GM19467 (cell line): ENCODE measurements around the gene TM9SF3.

Experiments
- ATAC-seq: cut with Tn5 transposase; IDR thresholded peaks from one replicate; pipeline ENCODE4 v1.9.1; 2021; ENCODE audit warnings: mild to moderate bottlenecking, moderate library complexity; ENCODE audit not compliant: unreplicated experiment

Gene TM9SF3

GRCh38 chr10:96586419-96587263 lies at the start of gene TM9SF3:
TM9SF3 (minus strand) TSS chr10:96587012; CDS start chr10:96586835, 177 bp downstream.
- ATAC-seq = peak; percentile 60

DNA sequence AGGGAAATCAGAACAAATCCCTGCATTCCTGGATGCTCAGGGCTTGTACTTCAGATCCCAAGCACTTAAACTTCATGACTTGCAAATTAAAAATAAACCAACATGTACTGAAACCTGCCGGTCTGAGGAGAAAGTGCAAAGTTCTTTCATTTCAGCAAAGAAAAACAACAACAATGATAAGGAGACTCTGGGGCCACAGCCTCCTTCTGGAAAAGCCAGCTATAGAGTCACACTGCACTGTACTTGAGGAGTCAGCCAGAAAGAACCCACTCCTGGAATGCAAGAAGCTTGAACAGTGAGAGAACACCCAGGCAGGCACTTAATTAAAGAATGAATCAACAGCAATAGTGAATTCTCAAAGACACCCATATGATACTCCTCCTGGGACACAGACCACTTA lies 49.7 kb upstream of the TM9SF3 start:
- no peak for ATAC-seq

DNA sequence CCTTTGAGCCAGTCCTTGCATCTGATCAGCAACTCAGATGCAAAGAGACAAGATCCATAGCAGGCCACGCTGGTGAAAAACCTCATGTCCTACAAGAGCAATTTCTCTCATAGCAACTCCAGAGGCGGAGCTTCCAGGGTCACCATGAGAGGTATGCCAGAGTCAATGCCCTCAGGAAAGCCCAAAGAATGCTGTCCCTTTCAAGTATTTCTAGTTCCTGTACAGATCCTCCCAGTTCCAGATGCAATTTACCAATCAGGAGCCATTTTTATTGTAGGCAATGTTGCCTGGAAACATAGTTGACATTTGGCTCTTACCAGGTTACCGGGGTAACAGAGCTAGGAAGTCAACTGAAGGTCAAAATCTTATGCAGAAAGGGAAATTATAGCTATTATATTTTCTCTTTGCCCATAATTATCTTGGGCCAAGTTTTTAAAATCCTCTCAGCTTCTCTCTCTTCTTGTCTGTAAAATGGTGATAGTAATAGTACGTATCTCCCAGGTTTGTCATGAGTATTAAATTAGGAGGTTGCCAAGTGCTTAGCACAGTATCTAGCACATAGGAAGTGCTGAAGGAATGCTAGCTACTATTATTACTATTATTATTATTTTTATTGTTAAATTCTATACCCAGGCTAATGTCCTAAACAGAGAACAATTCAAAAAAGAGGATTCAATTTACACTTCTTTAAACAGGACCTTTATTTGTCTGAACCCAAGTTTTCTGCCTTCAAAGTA lies 46.3 kb upstream of the TM9SF3 start:
- no peak for ATAC-seq

GRCh38 chr10:96627292-96627691 lies 40.5 kb upstream of the TM9SF3 start:
- no peak for ATAC-seq

GRCh38 chr10:96626795-96627194 lies 40.0 kb upstream of the TM9SF3 start:
- ATAC-seq = no peak

DNA sequence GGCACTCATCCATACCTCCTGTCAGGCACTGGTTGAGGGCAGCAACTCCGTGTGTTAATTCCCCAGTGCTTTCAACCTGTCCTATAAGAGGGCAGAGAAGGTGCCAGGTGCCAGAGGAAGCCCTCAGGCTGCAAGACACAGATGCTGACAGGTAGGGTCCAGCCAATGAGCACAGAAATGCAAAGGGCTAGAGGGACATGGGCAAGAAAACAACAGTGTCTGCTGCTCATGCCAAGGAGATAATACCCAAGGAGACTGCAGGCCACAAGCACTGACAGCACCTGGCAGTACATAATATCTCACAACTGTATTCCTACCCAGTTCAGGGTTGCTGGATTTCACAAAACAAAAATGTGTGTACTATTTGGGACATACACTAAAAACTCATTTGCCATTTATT lies 38.4 kb upstream of the TM9SF3 start:
- no peak for ATAC-seq

- no peak for ATAC-seq
Measured at GRCh38 chr10:96622013-96622787, 35.4 kb upstream of the TM9SF3 start.

DNA sequence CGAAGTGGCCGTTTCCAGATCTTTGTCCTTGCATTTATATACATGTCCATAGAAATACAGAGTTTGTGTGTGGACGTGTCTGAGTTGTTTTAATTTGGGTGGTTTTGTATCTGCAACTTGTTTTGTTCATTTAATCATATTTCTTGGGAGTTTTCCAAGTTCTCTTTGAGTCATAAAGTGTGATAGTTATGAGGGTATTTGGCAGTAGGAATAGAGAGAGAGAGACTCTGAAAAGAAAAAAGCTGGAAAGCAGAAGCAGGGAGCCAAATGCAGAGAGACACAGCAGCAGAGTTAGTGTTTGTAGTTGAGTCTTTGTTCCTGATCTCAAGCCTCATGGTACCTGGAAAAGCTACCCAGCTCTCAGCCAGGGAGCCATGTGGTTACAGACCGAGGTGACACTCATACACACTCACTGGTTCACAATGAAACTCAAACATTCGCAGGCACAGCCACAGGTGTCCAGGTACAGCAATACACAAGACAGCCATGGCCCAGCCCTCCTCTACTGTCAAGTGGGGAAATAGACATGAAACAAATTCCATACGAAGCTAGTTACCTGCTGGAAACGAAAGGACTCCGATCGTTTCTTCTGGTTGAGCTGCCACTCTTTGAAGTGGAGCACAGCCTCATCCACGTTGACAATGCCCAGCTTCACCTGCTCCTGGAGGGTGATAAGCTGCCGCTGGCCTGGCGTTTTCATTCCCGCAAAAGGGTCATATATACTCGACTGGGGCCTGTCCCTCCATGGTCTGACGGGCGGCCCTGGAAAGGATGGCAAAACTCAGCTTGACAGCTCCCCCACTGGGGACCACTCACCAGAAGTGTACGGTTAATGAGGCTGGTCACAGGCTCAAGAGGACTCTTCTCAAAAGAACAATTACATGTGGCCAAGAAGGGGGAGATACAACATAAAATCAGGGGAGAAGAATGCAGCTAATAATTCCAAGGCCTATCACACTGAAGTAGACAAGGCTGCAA lies 33.3 kb upstream of the TM9SF3 start:
- no peak for ATAC-seq

GRCh38 chr10:96619120-96619519 lies 32.3 kb upstream of the TM9SF3 start:
- ATAC-seq = no peak

DNA sequence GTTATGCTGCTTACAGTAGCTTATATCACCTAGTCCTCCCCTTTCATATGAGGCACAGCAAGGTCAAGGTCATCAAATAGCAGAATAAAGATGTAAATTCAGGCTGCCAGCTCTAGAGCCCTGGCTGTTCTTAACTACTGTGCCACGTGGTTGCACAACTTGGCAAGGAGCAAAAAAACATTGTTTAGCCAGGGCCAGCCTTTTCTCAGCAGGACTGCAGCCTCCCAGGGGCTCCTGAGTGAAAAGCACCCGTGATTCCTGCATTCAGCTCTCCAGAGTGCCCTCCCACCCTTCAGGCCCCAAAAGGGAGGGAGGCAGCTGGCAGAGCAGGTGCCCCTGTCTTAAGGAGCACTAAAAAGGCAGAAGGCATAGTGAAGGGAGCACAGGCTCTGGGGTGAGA lies 31.8 kb upstream of the TM9SF3 start:
- ATAC-seq = no peak

- no peak for ATAC-seq
Measured at GRCh38 chr10:96616961-96617360, 30.1 kb upstream of the TM9SF3 start.

DNA sequence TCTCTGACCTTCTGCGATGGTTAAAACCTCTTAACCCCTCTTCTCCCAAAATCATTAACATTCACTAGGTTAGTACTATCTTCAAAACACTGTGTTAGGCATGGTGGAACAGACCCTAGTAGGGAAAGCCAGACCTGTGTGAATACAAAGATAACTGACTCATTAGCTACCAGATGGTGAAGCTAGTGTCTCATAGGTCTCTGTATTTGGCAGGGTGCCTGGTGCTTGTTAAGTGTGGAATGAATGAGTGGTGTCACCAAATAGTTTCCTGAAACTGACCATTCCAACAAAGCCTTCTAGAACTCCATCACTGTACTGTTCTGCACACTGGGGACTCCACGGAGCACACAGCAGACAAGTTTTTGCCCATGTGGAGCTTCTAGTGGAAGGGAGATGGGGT lies 27.7 kb upstream of the TM9SF3 start:
- ATAC-seq = no peak

- ATAC-seq = no peak
Measured at GRCh38 chr10:96613576-96613975, 26.8 kb upstream of the TM9SF3 start.

DNA sequence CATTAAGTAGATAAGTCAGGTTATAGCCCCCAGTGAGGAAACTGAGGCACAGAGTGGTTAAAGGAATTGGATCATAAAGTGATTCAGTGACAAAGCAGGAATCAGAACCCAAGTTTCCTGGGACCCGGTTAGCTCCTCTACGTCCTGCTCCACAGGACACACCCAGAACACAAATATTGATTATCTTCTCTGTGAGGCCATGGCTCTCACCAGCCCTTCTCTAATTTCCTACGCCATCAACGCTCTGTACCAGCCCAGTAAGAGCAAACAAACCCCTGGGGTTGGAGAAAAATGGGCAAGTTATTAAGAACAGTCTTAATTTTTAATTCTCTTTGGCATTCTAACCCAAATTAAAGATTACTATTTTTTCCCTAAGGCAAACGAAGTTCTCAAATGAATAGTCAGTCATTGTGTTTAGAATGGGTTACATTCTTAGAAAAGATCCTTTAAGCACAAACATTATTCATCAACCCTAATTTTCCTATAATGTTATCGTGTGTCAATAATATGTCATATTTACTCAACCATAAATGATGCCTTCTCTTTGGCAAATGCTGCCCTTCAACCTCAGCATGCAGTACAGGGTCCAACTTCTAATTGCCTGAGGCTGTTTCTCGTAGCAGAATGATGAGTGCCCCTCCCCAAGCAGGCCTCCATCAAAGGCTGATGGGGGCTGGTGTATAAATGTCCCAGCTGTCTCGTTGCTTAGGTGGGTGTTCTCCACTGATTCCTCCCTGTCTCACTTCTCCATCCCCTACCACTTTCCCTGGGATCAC lies 25.4 kb upstream of the TM9SF3 start:
- ATAC-seq = no peak

GRCh38 chr10:96610817-96611216 lies 24.0 kb upstream of the TM9SF3 start:
- no peak for ATAC-seq

GRCh38 chr10:96609510-96609909 lies 22.7 kb upstream of the TM9SF3 start:
- no peak for ATAC-seq

GRCh38 chr10:96608805-96609204 lies 22.0 kb upstream of the TM9SF3 start:
- ATAC-seq = no peak

DNA sequence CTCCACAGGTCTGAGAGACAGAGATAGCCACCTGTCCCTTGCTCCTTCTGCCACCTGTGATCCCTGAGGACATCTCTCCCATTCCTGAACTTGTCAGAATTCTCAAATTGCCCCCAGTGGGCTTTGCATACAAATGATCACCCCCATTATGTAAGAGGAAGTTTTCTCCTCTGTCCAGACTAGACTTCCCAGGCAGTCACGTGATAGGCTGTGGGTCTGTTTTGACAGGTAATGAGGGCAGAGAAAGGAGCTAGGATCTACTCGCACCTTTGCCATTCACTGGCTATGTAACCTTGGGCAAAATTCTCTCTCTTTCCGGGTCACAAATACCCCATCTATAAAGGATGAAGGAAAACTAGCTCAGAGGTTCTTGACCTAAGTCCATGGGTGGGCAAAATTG lies 21.4 kb upstream of the TM9SF3 start:
- ATAC-seq = no peak

GRCh38 chr10:96606946-96607345 lies 20.1 kb upstream of the TM9SF3 start:
- ATAC-seq = no peak

DNA sequence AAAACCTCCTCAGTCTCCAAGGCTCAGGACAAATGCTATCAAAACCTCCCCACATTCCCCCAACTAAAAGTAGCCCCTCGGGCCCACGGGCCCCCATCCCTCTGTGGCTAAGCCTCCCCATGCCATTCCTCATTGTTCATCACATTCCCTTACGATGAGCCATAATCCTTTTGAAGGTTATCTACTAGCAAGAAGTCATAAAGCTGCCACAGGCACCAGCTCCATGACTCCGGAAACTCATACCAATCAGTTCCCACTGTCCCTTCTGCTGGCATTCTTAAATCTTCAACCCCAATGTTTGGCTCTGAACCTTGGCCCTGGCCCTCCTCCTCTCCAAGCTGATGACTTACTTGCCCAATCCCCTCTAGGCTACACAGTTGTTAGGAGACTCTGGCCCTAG lies 19.4 kb upstream of the TM9SF3 start:
- no peak for ATAC-seq
